ENCODE data around the gene CDS1. TPM values are rescaled to one million over a fixed set of nuclear protein-coding genes. Genes with fewer than 3 reads are reported as not detected.

Gene CDS1
- total and polyA plus RNA-seq, 7 experiments from 2014 or later: 0.39 to 0.95 (median 0.71) TPM; not detected in 1

GRCh38 chr4:84578540-84579402 lies 4.2 kb upstream of the CDS1 start:
- Mint-ChIP-seq H3K27ac (no peak overlapping the region), H3K9me3 (peaks cover 0 to 1% (median 0%) of the 10 kb centered on the region in 11 donors), H3K4me3 (no peak overlapping the region), H3K36me3 (no peaks in the 10 kb centered on the region), H3K27me3 (peaks cover 6 to 30% (median 18%) of the 10 kb centered on the region in 5 donors), H3K4me1 (peaks cover 5 to 19% (median 11%) of the 10 kb centered on the region in 7 donors)
- no peak overlapping the region for H3K27ac ChIP-seq (ENCODE audit: low read depth, low read length)
- ATAC-seq: no peak
- intact Hi-C loops (cut with micrococcal nuclease): loop anchor here (1.0 to 5.0 kb wide), 2 partner anchors 172 to 394 kb away; no protein-coding TSS in a partner anchor
- ChIA-PET CTCF (interaction anchor here (0.7 to 1.9 kb wide), 7 partner anchors 9 to 931 kb away, joined by 3 to 7 read pairs (median 4); no protein-coding TSS in a partner anchor), POLR2A (interaction anchor here (0.9 kb wide), 1 partner anchor 16 kb away, joined by 3 read pairs; no protein-coding TSS in a partner anchor)
- no peaks in the 10 kb centered on the region for H3K27me3 ChIP-seq (ENCODE audit: control insufficient read depth in 2 of 2, insufficient read depth in 2 of 2, low read length in 2 of 2)
- H3K4me1 ChIP-seq (ENCODE audit: control insufficient read depth in 2 of 2, insufficient read depth in 2 of 2, low read length in 2 of 2): peaks cover 5% of the 10 kb centered on the region in 2 donors
- H3K36me3 ChIP-seq (ENCODE audit: control insufficient read depth in 2 of 3, insufficient read depth in 3 of 3, low read length in 3 of 3): no peaks in the 10 kb centered on the region
- no peak overlapping the region for H3K4me3 ChIP-seq (ENCODE audit: low read length)
- H3K9me3 ChIP-seq (ENCODE audit: control insufficient read depth in 2 of 3, low read length in 3 of 3): no peaks in the 10 kb centered on the region
- peak in 1 of 9 donors; percentile 4 for DNase-seq

DNA sequence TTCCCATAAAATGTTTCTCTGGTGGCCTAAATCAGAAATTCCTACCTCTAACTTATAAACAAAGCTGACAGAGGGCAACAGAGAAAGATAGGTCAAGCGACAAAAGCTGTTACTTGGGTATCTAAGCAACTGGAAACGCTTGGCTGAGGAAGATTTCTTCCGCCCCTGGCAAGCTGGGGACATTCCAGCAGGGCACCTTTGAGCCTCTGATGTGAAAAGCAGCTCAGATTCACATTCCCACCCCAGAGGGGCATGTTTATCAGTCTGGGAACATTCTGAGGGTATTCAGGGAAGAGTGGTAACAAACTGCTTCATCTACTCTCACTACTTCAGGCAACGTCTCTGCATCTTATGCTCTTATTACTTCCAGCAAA lies 3.5 kb upstream of the CDS1 start:
- DNase-seq (no peak), ATAC-seq (no peak)
- Mint-ChIP-seq H3K27me3 (peaks cover 12 to 36% (median 20%) of the 10 kb centered on the region in 5 donors), H3K27ac (no peak overlapping the region), H3K4me1 (peaks cover 9 to 24% (median 16%) of the 10 kb centered on the region in 7 donors), H3K36me3 (no peaks in the 10 kb centered on the region), H3K4me3 (no peak overlapping the region), H3K9me3 (peaks cover 0 to 2% (median 0%) of the 10 kb centered on the region in 11 donors)
- H3K4me3 ChIP-seq (ENCODE audit: low read length): no peak overlapping the region
- H3K36me3 ChIP-seq (ENCODE audit: control insufficient read depth in 2 of 3, insufficient read depth in 3 of 3, low read length in 3 of 3): no peaks in the 10 kb centered on the region
- H3K27me3 ChIP-seq (ENCODE audit: control insufficient read depth in 2 of 2, insufficient read depth in 2 of 2, low read length in 2 of 2): no peaks in the 10 kb centered on the region
- POLR2A ChIA-PET: no interaction called here
- peaks cover 5% of the 10 kb centered on the region in 2 donors for H3K4me1 ChIP-seq (ENCODE audit: control insufficient read depth in 2 of 2, insufficient read depth in 2 of 2, low read length in 2 of 2)
- intact Hi-C loops (cut with micrococcal nuclease): loop anchor here in 1 of 2 donors (5.0 kb wide), 1 partner anchor 393 kb away; no protein-coding TSS in a partner anchor
- CTCF ChIA-PET: interaction anchor here (0.7 to 1.9 kb wide), 4 partner anchors 101 to 392 kb away, joined by 3 to 7 read pairs (median 5); no protein-coding TSS in a partner anchor
- no peaks in the 10 kb centered on the region for H3K9me3 ChIP-seq (ENCODE audit: control insufficient read depth in 2 of 3, low read length in 3 of 3)
- no peak overlapping the region for H3K27ac ChIP-seq (ENCODE audit: low read depth, low read length)

- peak overlapping the region; percentile 62 for H3K27ac ChIP-seq (ENCODE audit: low read depth, low read length)
- Mint-ChIP-seq H3K4me3 (peak overlapping the region; percentile 67 to 90 (median 85)), H3K36me3 (peaks cover 0 to 8% (median 0%) of the 10 kb centered on the region in 5 donors), H3K9me3 (peaks cover 0 to 5% (median 0%) of the 10 kb centered on the region in 11 donors), H3K4me1 (peaks cover 9 to 26% (median 17%) of the 10 kb centered on the region in 7 donors), H3K27me3 (peaks cover 18 to 61% (median 36%) of the 10 kb centered on the region in 5 donors), H3K27ac (peak overlapping the region in 6 of 9 donors; percentile 38 to 83 (median 50))
- H3K36me3 ChIP-seq (ENCODE audit: control insufficient read depth in 2 of 3, insufficient read depth in 3 of 3, low read length in 3 of 3): no peaks in the 10 kb centered on the region
- DNase-seq (peak; percentile 88 to 96 (median 91)), ATAC-seq (peak; percentile 93)
- H3K27me3 ChIP-seq (ENCODE audit: control insufficient read depth in 2 of 2, insufficient read depth in 2 of 2, low read length in 2 of 2): no peaks in the 10 kb centered on the region
- intact Hi-C loops (cut with micrococcal nuclease): loop anchor here (1.0 to 10.0 kb wide), 7 partner anchors 80 to 1572 kb away; partner anchors contain the start of genes ABRAXAS1 (in 1 of the 2), HELQ (in 1 of the 2), HPSE (in 1 of the 2) and LIN54 (in 1 of the 2)
- ChIA-PET CTCF (interaction anchor here (0.6 kb wide), 1 partner anchor 1128 kb away, joined by 3 read pairs; no protein-coding TSS in a partner anchor), POLR2A (no interaction called here)
- H3K4me1 ChIP-seq (ENCODE audit: control insufficient read depth in 2 of 2, insufficient read depth in 2 of 2, low read length in 2 of 2): peaks cover 5% of the 10 kb centered on the region in 2 donors
- no peaks in the 10 kb centered on the region for H3K9me3 ChIP-seq (ENCODE audit: control insufficient read depth in 2 of 3, low read length in 3 of 3)
- peak overlapping the region; percentile 61 for H3K4me3 ChIP-seq (ENCODE audit: low read length)
Measured at GRCh38 chr4:84582302-84582987, 482 bp upstream of the CDS1 start.

DNA sequence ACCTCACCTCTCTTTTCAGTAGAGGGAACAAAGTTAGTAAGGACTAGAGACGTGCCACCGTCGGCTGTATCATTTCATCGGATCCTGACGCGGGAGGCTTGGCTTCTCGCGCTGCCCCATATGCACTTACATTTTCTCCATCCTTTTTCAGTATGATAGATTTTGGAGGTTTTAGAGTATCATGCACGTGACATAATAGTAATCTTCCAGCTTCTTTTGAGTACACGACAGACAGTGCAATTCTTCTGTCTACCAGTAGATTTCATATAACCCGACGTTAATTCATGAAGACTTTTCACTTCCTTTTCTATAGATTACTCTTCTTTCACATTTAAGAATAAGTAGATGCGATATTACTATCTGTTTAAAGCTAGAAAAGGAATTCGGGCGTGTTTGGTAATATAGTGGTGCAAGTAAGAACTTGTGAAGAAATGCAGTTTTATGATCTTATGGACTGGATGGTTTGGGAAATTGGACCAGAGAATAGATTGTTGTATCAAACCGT lies 1.0 kb downstream of the CDS1 start:
- Histone ChIP-seq H3K36me3 (ENCODE audit: control insufficient read depth in 2 of 3, insufficient read depth in 3 of 3, low read length in 3 of 3) (no peaks in the 10 kb centered on the region), H3K27ac (ENCODE audit: low read depth, low read length) (no peak overlapping the region), H3K4me1 (ENCODE audit: control insufficient read depth in 2 of 2, insufficient read depth in 2 of 2, low read length in 2 of 2) (peaks cover 5% of the 10 kb centered on the region in 2 donors), H3K27me3 (ENCODE audit: control insufficient read depth in 2 of 2, insufficient read depth in 2 of 2, low read length in 2 of 2) (no peaks in the 10 kb centered on the region), H3K9me3 (ENCODE audit: control insufficient read depth in 2 of 3, low read length in 3 of 3) (no peaks in the 10 kb centered on the region), H3K4me3 (ENCODE audit: low read length) (peak overlapping the region; percentile 61)
- H3K36me3 Mint-ChIP-seq: peaks cover 0 to 9% (median 0%) of the 10 kb centered on the region in 5 donors
- ChIA-PET POLR2A (no interaction called here), CTCF (no interaction called here)
- H3K9me3 Mint-ChIP-seq: peaks cover 0 to 11% (median 4%) of the 10 kb centered on the region in 11 donors
- no peak for ATAC-seq
- H3K27ac Mint-ChIP-seq: peak overlapping the region in 7 of 9 donors; percentile 41 to 85 (median 76)
- H3K27me3 Mint-ChIP-seq: peaks cover 18 to 58% (median 30%) of the 10 kb centered on the region in 5 donors
- H3K4me1 Mint-ChIP-seq: peaks cover 9 to 26% (median 17%) of the 10 kb centered on the region in 7 donors
- peak overlapping the region; percentile 78 to 94 (median 88) for H3K4me3 Mint-ChIP-seq
- intact Hi-C loops (cut with micrococcal nuclease): loop anchor here (1.0 to 10.0 kb wide), 7 partner anchors 82 to 1573 kb away; partner anchors contain the start of genes ABRAXAS1 (in 2 of the 2), HELQ (in 1 of the 2), HPSE (in 1 of the 2) and LIN54 (in 1 of the 2)
- peak in 7 of 9 donors; percentile 6 to 34 (median 24) for DNase-seq

GRCh38 chr4:84585251-84585650 lies 2.3 kb downstream of the CDS1 start:
- no peaks in the 10 kb centered on the region for H3K36me3 ChIP-seq (ENCODE audit: control insufficient read depth in 2 of 3, insufficient read depth in 3 of 3, low read length in 3 of 3)
- H3K36me3 Mint-ChIP-seq: peaks cover 0 to 9% (median 0%) of the 10 kb centered on the region in 5 donors
- H3K27me3 ChIP-seq (ENCODE audit: control insufficient read depth in 2 of 2, insufficient read depth in 2 of 2, low read length in 2 of 2): no peaks in the 10 kb centered on the region
- POLR2A ChIA-PET: no interaction called here
- ATAC-seq (no peak), DNase-seq (no peak)
- H3K9me3 ChIP-seq (ENCODE audit: control insufficient read depth in 2 of 3, low read length in 3 of 3): no peaks in the 10 kb centered on the region
- CTCF ChIA-PET: interaction anchor here (0.7 kb wide), 1 partner anchor 1833 kb away, joined by 3 read pairs; no protein-coding TSS in a partner anchor
- no peak overlapping the region for H3K4me3 Mint-ChIP-seq
- H3K4me1 Mint-ChIP-seq: peaks cover 9 to 26% (median 17%) of the 10 kb centered on the region in 7 donors
- H3K27ac ChIP-seq (ENCODE audit: low read depth, low read length): no peak overlapping the region
- H3K9me3 Mint-ChIP-seq: peaks cover 0 to 11% (median 5%) of the 10 kb centered on the region in 11 donors
- H3K4me3 ChIP-seq (ENCODE audit: low read length): no peak overlapping the region
- no peak overlapping the region for H3K27ac Mint-ChIP-seq
- intact Hi-C loops (cut with micrococcal nuclease): loop anchor here (10.0 kb wide), 3 partner anchors 1100 to 1250 kb away; partner anchors contain the start of genes ABRAXAS1 (in 1 of the 2), HELQ (in 1 of the 2), HPSE (in 1 of the 2) and MRPS18C (in 1 of the 2)
- H3K4me1 ChIP-seq (ENCODE audit: control insufficient read depth in 2 of 2, insufficient read depth in 2 of 2, low read length in 2 of 2): peaks cover 5% of the 10 kb centered on the region in 2 donors
- peaks cover 18 to 60% (median 30%) of the 10 kb centered on the region in 5 donors for H3K27me3 Mint-ChIP-seq

DNA sequence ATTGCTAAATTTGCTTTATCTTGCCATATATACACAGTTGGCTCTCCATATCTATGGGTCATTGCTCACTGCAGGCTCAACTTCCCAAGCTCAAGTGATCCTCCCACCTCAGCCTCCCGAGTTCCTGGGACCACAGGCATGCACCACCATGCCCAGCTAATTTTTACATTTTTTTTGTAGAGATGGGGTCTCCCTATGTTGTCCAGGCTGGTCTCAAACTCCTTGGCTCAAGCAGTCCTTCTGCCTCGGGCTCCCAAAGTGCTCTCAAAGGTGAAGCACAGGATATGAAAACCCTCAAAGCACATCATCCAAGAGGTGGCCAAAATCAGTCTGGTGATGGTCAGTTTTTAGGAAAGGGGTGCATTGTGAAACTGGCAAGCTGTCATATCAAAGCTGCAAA lies 11.8 kb downstream of the CDS1 start:
- no peaks in the 10 kb centered on the region for H3K9me3 ChIP-seq (ENCODE audit: control insufficient read depth in 2 of 3, low read length in 3 of 3)
- POLR2A ChIA-PET: interaction anchor here (0.7 kb wide), 1 partner anchor 16 kb away, joined by 3 read pairs; no protein-coding TSS in a partner anchor
- no peak for ATAC-seq
- H3K27me3 ChIP-seq (ENCODE audit: control insufficient read depth in 2 of 2, insufficient read depth in 2 of 2, low read length in 2 of 2): no peaks in the 10 kb centered on the region
- peaks cover 0 to 8% (median 0%) of the 10 kb centered on the region in 5 donors for H3K36me3 Mint-ChIP-seq
- no peaks in the 10 kb centered on the region for H3K9me3 Mint-ChIP-seq
- peaks cover 0 to 15% (median 6%) of the 10 kb centered on the region in 5 donors for H3K27me3 Mint-ChIP-seq
- no peak overlapping the region for H3K27ac ChIP-seq (ENCODE audit: low read depth, low read length)
- no peak overlapping the region for H3K4me3 Mint-ChIP-seq
- no peaks in the 10 kb centered on the region for H3K36me3 ChIP-seq (ENCODE audit: control insufficient read depth in 2 of 3, insufficient read depth in 3 of 3, low read length in 3 of 3)
- H3K4me1 Mint-ChIP-seq: no peaks in the 10 kb centered on the region
- DNase-seq: no peak
- intact Hi-C loops (cut with micrococcal nuclease): no loop called here
- H3K4me3 ChIP-seq (ENCODE audit: low read length): no peak overlapping the region
- no peak overlapping the region for H3K27ac Mint-ChIP-seq
- CTCF ChIA-PET: no interaction called here
- no peaks in the 10 kb centered on the region for H3K4me1 ChIP-seq (ENCODE audit: control insufficient read depth in 2 of 2, insufficient read depth in 2 of 2, low read length in 2 of 2)
